NCI-H2171 treated with DMSO at 0.1 percent for 48 hours (cell line): Measurements from ENCODE around the gene CFLAR.
"Not testable (repeated sequence)": the region's sequence is repeated elsewhere in the genome, so short reads cannot be mapped to it uniquely, and the experiment has no call there.

ENCODE experiments used
- DNase-seq: peaks from one replicate; lab custom pipeline; 2025; lab: John Stamatoyannopoulos, UW

The CFLAR gene

GRCh38 chr2:201116115-201116958 is at the start of gene CFLAR:
CFLAR (plus strand) TSS chr2:201116164; CDS start chr2:201129866, 13,702 bp downstream.
- peak; percentile 45 for DNase-seq

DNA sequence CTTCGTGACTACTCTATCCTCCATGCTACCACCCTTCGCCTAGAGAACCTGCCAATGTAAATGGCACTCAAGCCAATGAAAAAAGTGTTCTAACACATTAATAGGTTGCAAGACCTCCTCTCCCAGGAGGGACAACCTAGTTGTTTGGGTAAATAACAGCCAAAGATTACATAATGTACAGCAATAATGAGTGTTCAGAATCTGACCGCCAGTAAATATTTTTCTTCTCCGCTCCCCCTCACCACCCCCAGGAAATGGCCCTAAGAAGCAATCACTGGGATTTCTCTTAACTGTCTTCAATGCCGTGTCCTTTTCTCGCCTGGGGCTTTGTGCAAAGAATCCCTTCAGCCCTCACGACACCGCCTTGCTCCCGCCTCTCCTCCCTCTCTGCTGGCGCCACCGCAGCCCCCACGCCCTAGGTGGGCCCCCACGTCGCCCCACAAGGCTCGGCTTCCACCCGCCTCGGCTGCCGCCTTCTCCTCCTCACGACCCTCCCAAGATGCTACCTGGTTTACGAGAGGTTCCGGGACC is 45.0 kb upstream of the CFLAR start:
- DNase-seq, result no peak

- DNase-seq, result peak; percentile 96
These were observed 44.3 kb upstream of the CFLAR start, which contains the start of the genes HYCC2 and NDUFB3 for GRCh38 chr2:201071479-201072200. HYCC2 (minus strand) TSS chr2:201071671; CDS start chr2:201024009, 47,662 bp downstream. NDUFB3 (plus strand) TSS chr2:201072001; CDS start chr2:201078883, 6,882 bp downstream.

DNA sequence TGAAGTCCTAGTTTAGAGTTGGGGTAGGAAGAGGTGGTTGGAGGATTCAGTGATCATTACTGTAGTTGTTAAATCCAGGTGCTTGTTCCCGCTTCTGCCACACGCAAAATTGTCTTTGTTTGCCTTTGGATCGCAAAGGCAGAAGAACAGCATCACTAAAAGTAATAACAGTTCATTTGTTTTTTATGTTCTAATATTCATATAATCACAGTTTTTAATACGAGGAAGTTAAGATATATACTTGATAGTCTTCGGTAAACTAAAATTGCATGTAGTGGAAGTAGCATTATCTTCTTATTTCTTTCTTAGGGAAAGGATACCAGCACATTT is 43.8 kb upstream of the CFLAR start:
- no peak for DNase-seq

DNA sequence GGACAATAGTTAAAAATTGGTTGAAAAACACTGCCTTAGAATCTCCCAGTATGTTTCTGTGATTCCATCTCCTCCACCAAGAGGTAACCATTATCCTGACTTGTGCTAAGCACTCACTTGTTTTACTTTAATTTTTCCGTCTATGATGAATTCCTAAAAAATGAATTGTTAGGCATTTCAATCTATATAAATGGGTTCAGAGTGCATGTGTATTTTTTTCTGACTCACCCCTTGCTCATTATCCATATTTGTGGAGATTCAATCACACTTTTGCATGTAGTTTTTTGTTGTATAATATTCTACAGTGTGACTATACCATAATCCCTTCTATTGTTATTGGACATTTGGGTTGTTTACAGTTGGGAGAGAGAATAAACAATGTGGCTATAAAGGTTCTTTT is 42.9 kb upstream of the CFLAR start:
- DNase-seq, result no peak

- no peak for DNase-seq
These were observed 41.0 kb upstream of the CFLAR start for GRCh38 chr2:201074996-201075395.

- no peak for DNase-seq
These were observed 31.1 kb upstream of the CFLAR start for GRCh38 chr2:201084863-201085262.

- DNase-seq, result no peak
These were observed 25.4 kb upstream of the CFLAR start for GRCh38 chr2:201090574-201090973.

GRCh38 chr2:201093573-201093972 is 22.4 kb upstream of the CFLAR start:
- DNase-seq, result no peak

GRCh38 chr2:201100497-201100896 is 15.5 kb upstream of the CFLAR start:
- no peak for DNase-seq

DNA sequence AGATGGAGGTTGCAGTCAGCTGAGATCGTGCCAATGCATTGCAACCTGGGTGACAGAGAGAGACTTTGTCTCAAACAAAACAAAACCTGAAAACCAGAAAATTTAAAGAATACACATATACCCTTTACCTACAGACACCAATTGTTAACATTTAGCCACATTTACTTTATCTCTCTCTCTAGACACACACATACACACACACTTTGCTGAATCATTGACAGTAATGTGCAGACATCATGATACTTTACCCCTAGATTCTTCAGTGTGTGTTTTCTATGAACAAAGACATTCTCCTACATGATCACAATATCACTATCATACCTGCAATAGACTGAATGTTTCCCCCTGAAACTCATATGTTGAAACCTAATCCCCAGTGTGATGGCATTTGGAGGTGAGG is 10.2 kb upstream of the CFLAR start:
- DNase-seq, result no peak

DNA sequence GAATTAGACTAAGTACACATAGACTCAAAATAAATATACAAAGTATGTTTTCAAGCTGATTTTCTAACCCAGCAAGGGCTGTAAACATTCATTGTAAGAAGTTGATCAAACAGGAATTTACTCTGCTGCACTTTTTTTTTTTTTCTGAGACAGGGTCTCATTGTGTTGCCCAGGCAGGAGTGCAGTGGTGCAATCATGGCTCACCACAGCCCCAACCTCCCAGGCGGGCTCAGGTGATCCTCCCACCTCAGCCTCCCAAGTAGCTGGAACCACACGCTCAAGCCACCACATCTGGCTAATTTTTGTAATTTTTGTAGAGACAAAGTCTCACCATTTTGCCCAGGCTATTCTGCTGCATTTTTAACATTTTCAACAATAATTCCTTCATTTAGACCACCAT is 8.3 kb upstream of the CFLAR start:
- no peak for DNase-seq

DNA sequence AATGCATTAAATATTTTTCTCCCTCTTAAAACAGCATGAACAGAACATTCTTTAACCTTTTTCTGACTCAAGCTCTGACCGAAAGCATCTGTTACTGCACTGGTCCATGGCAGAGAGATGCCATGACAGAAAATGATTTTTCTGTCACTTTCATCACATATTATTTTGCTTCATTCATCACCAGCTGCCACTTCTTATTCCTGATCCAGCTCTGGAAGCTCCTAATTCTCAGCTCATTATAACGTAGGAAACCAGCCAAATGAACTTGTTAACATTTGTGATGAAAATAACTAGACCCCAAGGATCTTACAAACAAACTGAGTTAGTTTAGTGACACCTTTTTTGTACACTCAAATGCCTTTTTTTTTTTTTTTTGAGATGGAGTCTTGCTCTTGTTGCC is 7.6 kb upstream of the CFLAR start:
- DNase-seq, result no peak

GRCh38 chr2:201109186-201109585 is 6.8 kb upstream of the CFLAR start:
- DNase-seq, result no peak

DNA sequence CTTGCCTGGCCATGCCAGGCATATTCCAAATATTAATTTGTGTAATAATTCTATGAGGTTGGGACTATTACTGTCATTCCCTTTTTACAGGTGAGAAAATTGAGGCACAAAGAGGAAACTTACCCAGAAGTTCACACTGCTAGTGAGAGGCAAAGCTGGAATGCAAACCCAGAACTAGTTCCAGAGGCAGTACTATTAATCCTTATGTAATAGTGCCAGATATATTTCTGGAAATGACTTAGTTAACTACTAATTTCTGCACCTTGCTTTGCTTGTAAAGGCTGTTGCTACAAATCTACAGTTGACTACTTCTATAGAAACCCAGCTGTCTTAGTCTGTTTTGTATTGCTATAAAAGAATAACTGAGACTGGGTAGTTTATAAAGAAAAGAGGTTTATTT is 5.3 kb upstream of the CFLAR start:
- no peak for DNase-seq

- DNase-seq, result no peak
These were observed 4.9 kb upstream of the CFLAR start for GRCh38 chr2:201111096-201111495.

DNA sequence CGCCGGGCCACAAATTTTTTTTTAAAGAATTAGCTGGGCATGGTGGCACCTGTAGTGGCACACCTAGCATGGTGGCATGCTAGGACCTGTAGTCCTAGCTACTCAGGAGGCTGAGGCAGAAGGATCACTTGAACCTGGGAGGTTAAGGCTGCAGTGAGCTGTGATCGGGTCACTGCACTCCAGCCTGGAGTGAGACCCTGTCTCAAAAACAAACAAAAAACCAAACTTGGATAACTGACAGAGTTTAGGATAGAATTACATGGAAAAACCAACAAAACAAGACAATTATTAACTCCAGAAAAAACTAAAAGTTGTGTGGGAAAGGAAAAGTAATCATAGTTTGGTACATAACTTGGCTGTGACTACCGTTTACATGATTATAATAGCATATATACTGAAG is 1.6 kb upstream of the CFLAR start:
- DNase-seq, result no peak

- no peak for DNase-seq
These were observed 1.1 kb upstream of the CFLAR start for GRCh38 chr2:201114846-201115245.

DNA sequence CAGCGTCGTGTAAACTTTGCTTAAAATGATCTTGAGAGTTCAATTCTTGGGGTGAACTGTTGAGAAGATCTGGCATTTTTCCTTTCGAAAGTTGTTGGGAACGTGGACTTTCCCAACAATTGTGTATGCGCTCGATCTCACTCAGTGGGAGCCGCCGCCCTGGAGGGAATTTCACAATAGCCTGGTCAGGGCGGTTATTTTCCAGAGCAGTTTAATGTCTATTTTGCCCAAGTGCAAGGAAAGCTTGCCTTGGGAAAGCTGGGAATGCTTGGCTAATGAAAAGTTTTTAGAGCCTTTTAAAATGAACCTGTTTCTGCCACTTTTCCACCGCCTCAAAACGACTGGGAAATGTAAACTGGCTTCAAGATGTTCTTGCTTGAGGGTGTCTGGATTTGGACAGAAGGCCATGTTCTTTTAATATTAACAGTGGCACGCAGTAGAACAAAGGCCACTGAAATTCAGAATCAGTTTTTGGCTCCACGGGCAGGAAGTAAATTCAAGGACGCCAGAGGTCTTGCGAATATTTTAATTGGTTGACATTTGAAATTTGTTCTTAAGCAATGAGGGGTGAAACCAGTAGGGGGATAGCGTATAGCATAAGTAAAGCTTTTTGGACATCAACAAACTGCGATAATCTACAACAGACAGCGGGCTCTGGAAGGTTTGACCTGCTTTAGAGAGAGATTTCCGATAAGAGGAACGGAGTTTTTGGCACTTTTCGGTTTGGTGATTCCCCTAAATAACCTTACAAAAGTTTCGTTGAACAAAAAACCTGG is 1.2 kb downstream of the CFLAR start:
- DNase-seq, result no peak

DNA sequence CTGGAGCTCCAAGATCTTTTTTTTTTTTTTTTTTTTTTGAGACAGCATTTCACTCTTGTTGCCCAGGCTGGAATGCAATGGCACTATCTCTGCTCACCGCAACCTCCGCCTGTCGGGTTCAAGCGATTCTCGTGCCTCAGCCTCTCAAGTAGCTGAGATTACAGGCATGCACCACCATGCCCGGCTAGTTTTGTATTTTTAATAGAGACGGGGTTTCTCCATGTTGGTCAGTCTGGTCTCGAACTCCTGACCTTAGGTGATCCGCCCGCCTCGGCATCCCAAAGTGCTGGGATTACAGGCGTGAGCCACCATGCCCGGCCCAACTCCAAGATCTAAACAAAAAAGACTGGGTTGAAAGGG is 1.8 kb downstream of the CFLAR start:
- DNase-seq, result not testable (repeated sequence)

DNA sequence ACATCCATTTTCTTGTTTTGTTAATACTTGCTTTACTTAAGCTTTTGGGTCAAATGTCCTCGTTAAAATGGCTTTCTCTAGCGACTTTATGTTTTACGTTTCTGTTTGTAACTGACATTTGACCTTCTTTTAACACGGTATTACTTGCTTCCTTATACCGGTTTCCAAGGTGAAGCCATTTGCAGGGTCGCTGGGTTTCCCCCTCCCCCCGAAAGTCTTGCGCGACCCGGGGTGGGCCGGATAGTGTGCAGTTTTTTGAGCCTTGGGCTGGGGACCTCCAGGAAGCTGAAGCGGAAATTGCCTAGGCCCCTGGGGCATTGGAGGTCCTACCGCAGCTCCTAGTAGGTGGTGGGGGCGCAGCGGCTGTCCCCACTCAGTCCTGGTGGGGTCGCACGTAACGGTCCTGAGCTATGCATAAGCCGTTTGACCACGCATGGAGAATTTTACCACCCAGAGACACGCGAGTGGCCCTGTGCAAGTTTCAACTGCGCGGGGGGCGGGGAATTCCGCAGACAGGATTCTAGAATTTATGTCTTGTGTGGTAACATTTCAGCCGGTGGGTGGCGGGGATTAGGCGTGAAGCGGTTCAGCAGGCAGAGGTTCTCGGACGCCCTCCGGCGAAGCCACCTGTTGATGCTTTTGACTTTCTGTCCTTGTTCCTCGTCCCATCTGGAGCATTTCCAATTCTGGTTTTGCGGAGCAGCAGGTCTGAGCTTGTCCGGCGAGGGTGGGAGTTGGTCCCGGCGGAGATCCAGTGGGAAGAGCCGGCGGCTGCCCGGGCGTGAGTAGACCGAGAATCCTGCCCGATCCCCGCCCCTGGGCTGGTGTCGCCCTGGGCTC is 2.4 kb downstream of the CFLAR start:
- DNase-seq, result peak; percentile 88
